Right cardiac atrium (tissue), 5 donors: ENCODE measurements around the gene TRIP10. TPM values are rescaled to one million over a fixed set of nuclear protein-coding genes. Genes with fewer than 3 reads are reported as not detected.

ENCODE experiments used
- ATAC-seq, 2 donors: fragments of 200-7000 bp; cut with Tn5 transposase; one replicate each; pipeline versions ENCODE4 v1.8.0 to v1.9.1; 2020; ENCODE audit warnings: moderate library complexity in 2 of 2, mild to moderate bottlenecking in 1 of 2
- DNase-seq, 3 donors: peaks; one replicate each; pipeline ENCODE4 v3.0.0-alpha.2; 2020
- H3K27ac ChIP-seq: one replicate; pipeline ENCODE4 v1.5.1; 2013; ENCODE audit warnings: mild to moderate bottlenecking, low read length, control low read depth, moderate library complexity
- H3K27me3 ChIP-seq: one replicate; pipeline ENCODE4 v1.6.1; 2013; ENCODE audit not compliant: control insufficient read depth, insufficient read depth
- H3K4me1 ChIP-seq: one replicate; pipeline ENCODE4 v1.6.1; 2013; ENCODE audit warnings: low read length; ENCODE audit not compliant: control insufficient read depth, insufficient read depth
- H3K4me3 ChIP-seq: one replicate; pipeline ENCODE4 v1.5.1; 2013; ENCODE audit warnings: low read length, control low read depth
- H3K9me3 ChIP-seq: one replicate; pipeline ENCODE4 v1.6.1; 2013; ENCODE audit warnings: low read length; ENCODE audit not compliant: control insufficient read depth
- WGBS: extraction: QIAGEN DNeasy Blood & Tissue Kit; methylation state at CpG from one replicate; pipeline ENCODE4 v1.1.7; 2013; 5-methylcytosine and 5-hydroxymethylcytosine counted together
- intact Hi-C, 4 donors: fragments of 100-400 bp; cut with DNase I; formaldehyde crosslinking; loops; one replicate each; pipeline versions ENCODE4 v1.11.0 to v1.14.0; 2022 to 2023
- long read RNA-seq, 4 donors: library from polyadenylated mRNA; unstranded; transcript quantifications; one replicate each; pipeline ENCODE4 v2.0.0, GENCODE V29; 2020 to 2021
- polyA plus RNA-seq: library from polyadenylated mRNA; stranded (reverse); fragments of 200-250 nt; gene quantifications from one replicate; pipeline ENCODE4 v1.2.3, GENCODE V29; 2013
- total RNA-seq, 4 donors: library from RNA; stranded (reverse); fragmentation: NEBNext Ultra II Directional; extraction: Animal tissue kit (Norgen Biotek cat#: 25700); gene quantifications; one replicate each; pipeline ENCODE4 v1.2.1, GENCODE V29; 2021
- donor health status: healthy with polysubstance abuse.
- donor health status: DM: no; HTN: yes; CAD: no.
- donor health status: DM: no; HTN: no; CAD: no.
- donor health status: DM: no; HTN: yes; CAD: no; lungs with severe emphysema.
- donor health status: DM: yes; HTN: yes; CAD: no.

Gene TRIP10, protein sequence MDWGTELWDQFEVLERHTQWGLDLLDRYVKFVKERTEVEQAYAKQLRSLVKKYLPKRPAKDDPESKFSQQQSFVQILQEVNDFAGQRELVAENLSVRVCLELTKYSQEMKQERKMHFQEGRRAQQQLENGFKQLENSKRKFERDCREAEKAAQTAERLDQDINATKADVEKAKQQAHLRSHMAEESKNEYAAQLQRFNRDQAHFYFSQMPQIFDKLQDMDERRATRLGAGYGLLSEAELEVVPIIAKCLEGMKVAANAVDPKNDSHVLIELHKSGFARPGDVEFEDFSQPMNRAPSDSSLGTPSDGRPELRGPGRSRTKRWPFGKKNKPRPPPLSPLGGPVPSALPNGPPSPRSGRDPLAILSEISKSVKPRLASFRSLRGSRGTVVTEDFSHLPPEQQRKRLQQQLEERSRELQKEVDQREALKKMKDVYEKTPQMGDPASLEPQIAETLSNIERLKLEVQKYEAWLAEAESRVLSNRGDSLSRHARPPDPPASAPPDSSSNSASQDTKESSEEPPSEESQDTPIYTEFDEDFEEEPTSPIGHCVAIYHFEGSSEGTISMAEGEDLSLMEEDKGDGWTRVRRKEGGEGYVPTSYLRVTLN
- total RNA-seq, result 10 to 100 TPM; 68.8 to 89.5 (median 78.8) TPM
- 92.6 TPM for polyA plus RNA-seq
- long read RNA-seq, donor 1, transcript TRIP10-201 (15 exons, 2,153 nt), result major isoform, 105 of 250 reads
- long read RNA-seq, donor 1, transcript TRIP10-202 (14 exons, 2,035 nt), result minor isoform, 68 of 250 reads
- long read RNA-seq, donor 1, partial matches to known transcripts, result 32 of 250 reads
- long read RNA-seq, donor 1, other reads (novel, unspliced or antisense), result 45 of 250 reads
- long read RNA-seq, donor 2, transcript TRIP10-202 (14 exons, 2,035 nt), result minor isoform, 26 of 88 reads
- long read RNA-seq, donor 2, transcript TRIP10-201 (15 exons, 2,153 nt), result major isoform, 35 of 88 reads
- long read RNA-seq, donor 2, partial matches to known transcripts, result 13 of 88 reads
- long read RNA-seq, donor 2, other reads (novel, unspliced or antisense), result 14 of 88 reads
- long read RNA-seq, donor 3, transcript TRIP10-202 (14 exons, 2,035 nt), result major isoform, 104 of 174 reads
- long read RNA-seq, donor 3, transcript TRIP10-201 (15 exons, 2,153 nt), result minor isoform, 12 of 174 reads
- long read RNA-seq, donor 3, partial matches to known transcripts, result 27 of 174 reads
- long read RNA-seq, donor 3, other reads (novel, unspliced or antisense), result 29 of 174 reads
- long read RNA-seq, donor 4, transcript TRIP10-201 (15 exons, 2,153 nt), result major isoform, 23 of 49 reads
- long read RNA-seq, donor 4, transcript TRIP10-202 (14 exons, 2,035 nt), result minor isoform, 12 of 49 reads
- long read RNA-seq, donor 4, partial matches to known transcripts, result 5 of 49 reads
- long read RNA-seq, donor 4, other reads (novel, unspliced or antisense), result 9 of 49 reads

DNA sequence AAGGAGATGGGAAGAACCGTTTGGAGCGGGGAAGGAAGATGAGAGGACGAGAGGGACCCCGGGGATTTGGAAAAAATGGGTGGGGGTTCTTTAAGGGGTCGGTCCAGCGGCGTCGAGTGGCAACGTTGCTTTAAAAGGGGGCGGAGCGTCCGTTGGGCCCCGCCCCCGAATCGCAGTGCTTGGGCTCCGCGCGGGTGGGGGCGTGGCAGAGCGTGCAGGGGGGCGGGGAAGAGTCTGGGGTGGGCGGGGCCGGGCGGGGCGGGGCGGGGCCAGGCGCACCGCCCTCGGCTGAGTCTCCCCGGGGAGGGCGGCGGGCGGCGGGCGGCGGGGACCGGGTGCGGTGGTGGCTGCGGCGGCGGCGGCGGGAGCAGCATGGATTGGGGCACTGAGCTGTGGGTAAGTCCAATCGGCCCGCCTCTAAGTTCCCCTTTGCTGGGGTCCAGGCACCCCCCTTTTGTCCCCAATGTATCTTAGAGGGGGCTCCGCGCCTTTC is at the start of gene TRIP10:
Gene TRIP10 (plus strand): TSS at position 291 of the 493 bp plus-strand sequence. CDS start 82 bp downstream, at position 373.
- DNase-seq (peak; percentile 89 to 97 (median 96)), ATAC-seq (peak; percentile 25)
- WGBS, result under 1% methylated on average over 46 of the region's 47 CpGs
- intact Hi-C loops, result loop anchor here in 2 of 4 donors (2.0 to 10.0 kb wide), 2 partner anchors 123 to 125 kb away; no protein-coding TSS in a partner anchor
- Histone ChIP-seq H3K27me3 (no peaks in the 10 kb centered on the region), H3K4me3 (peak within 1 kb of the TSS; percentile 88), H3K27ac (peak within 1 kb of the TSS; percentile 99), H3K9me3 (no peaks in the 10 kb centered on the region), H3K4me1 (peaks cover 12% of the 10 kb centered on the region)

GRCh38 chr19:6690160-6690885 is 49.2 kb upstream of the TRIP10 start:
- no peak overlapping the region for H3K27ac ChIP-seq
- no peaks in the 10 kb centered on the region for H3K9me3 ChIP-seq
- DNase-seq, result no peak
- H3K4me1 ChIP-seq, result no peaks in the 10 kb centered on the region
- 80% methylated on average over 11 of the region's 11 CpGs for WGBS
- no peaks in the 10 kb centered on the region for H3K27me3 ChIP-seq
- H3K4me3 ChIP-seq, result no peak overlapping the region
- intact Hi-C loops, result no loop called here
- ATAC-seq, result no peak

GRCh38 chr19:6691342-6691741 is 48.1 kb upstream of the TRIP10 start:
- Histone ChIP-seq H3K27ac (no peak overlapping the region), H3K27me3 (no peaks in the 10 kb centered on the region), H3K4me1 (no peaks in the 10 kb centered on the region), H3K9me3 (no peaks in the 10 kb centered on the region), H3K4me3 (no peak overlapping the region)
- ATAC-seq (no peak), DNase-seq (no peak)
- 91% methylated on average over 8 of the region's 8 CpGs for WGBS
- intact Hi-C loops, result no loop called here

DNA sequence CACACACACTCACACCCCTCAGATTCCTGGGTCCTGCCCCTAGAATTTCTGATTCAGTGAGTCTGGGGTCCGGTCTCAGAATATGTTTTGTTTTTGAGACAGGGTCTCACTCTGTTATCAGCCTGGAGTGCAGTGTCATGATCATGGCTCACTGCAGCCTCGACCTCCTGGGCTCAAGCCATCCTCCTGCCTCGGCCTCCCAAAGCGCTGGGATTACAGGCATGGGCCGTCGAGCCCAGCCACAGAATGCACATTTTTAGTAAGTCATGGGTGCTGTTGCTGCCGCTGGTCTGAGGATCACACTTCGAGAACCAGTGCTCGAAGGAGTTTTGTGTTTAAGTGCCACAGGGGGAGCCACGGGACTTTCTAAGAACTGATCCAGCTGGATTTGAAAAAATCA is 47.5 kb upstream of the TRIP10 start:
- DNase-seq, result no peak
- no peak overlapping the region for H3K4me3 ChIP-seq

DNA sequence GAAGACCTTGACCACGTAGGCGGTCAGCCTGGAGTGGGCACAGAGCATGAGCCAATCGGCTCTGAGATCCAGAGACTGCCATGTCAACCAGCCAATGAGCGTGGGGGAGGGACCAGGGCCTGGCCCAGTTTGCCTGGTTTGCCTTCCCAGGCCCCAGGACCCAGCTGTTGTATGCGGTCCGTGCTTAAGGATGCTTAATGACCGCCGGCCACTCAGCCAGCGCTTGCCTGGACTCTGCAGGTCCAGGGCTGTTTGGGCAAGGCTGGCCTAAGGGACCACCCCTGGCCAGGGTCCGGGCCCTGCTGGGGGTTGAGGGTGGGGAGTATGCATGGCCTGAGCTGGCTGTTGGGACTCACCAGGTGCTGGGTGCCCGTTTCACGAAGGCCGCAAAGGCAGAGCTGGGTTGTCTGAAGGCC is 46.4 kb upstream of the TRIP10 start:
- no peak overlapping the region for H3K27ac ChIP-seq
- intact Hi-C loops, result no loop called here
- DNase-seq, result peak in 1 of 3 donors; percentile 56
- H3K4me1 ChIP-seq, result no peaks in the 10 kb centered on the region
- peak in 1 of 2 donors; percentile 13 for ATAC-seq
- H3K4me3 ChIP-seq, result no peak overlapping the region
- 87% methylated on average over 13 of the region's 13 CpGs for WGBS
- no peaks in the 10 kb centered on the region for H3K27me3 ChIP-seq
- no peaks in the 10 kb centered on the region for H3K9me3 ChIP-seq

More for the DNA sequence above, 47.5 kb upstream of the TRIP10 start:
- H3K9me3 ChIP-seq, result no peaks in the 10 kb centered on the region
- H3K27me3 ChIP-seq, result no peaks in the 10 kb centered on the region
- intact Hi-C loops, result no loop called here
- no peak for ATAC-seq
- no peaks in the 10 kb centered on the region for H3K4me1 ChIP-seq
- H3K27ac ChIP-seq, result no peak overlapping the region
- 86% methylated on average over 10 of the region's 10 CpGs for WGBS

DNA sequence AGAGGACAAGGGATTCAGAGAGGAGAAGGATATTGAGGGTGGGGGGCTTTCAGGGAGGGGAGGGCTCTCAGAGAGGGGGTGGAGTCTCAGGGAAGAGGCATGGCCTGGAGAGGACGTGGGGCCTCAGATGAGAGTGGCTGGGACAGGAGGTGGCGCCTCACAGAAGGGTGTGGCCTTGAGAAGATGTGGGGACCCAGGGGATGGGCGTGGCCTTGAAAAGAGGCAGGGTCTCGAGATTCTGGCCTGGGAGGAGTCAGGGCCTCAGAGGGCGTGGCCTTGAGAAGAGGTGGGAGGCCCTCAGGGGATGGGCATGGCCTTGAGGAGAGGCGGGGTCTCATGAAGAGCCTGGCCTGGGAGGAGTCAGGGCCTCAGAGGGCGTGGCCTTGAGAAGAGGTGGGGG is 45.8 kb upstream of the TRIP10 start:
- DNase-seq (peak in 2 of 3 donors; percentile 46 to 65), ATAC-seq (peak; percentile 10 to 39)

DNA sequence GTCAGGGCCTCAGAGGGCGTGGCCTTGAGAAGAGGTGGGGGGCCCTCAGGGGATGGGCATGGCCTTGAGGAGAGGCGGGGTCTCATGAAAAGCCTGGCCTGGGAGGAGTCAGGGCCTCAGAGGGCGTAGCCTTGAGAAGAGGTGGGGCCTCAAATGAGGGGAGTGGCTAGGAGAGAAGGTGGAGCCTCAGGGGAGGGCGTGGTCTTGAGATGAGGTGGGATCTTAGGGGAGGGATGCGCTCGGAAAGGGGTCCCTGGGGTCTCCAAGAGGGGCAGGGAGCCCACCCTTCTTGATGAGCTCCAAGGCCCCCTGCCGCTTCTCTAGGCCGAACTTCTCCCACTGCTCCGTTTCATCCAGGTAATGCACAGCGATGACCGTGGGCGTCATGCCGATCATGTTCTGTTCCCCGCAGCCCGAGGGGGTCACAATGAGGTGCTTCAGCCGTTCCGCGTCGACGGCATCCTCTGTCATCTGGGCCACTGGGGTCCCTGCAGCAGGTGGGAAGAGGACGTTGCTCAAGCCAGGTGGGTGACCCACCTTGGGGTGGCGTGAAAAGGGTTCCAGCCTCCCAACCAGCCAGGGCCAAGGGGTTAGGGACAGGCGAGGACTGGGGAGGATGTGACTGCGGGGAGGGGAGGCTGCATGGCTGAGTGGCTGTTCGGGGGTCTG is 45.2 kb upstream of the TRIP10 start:
- intact Hi-C loops, result no loop called here
- no peak for DNase-seq
- Histone ChIP-seq H3K27me3 (no peaks in the 10 kb centered on the region), H3K9me3 (no peaks in the 10 kb centered on the region), H3K4me1 (no peaks in the 10 kb centered on the region), H3K27ac (no peak overlapping the region), H3K4me3 (no peak overlapping the region)
- WGBS, result 95% methylated on average over 25 of the region's 25 CpGs
- peak; percentile 28 to 42 for ATAC-seq

More for the DNA sequence above, 45.8 kb upstream of the TRIP10 start:
- no peak overlapping the region for H3K4me3 ChIP-seq
- H3K27ac ChIP-seq, result no peak overlapping the region
- no peaks in the 10 kb centered on the region for H3K4me1 ChIP-seq
- 77% methylated on average over 7 of the region's 7 CpGs for WGBS
- H3K27me3 ChIP-seq, result no peaks in the 10 kb centered on the region
- no peaks in the 10 kb centered on the region for H3K9me3 ChIP-seq
- intact Hi-C loops, result no loop called here

DNA sequence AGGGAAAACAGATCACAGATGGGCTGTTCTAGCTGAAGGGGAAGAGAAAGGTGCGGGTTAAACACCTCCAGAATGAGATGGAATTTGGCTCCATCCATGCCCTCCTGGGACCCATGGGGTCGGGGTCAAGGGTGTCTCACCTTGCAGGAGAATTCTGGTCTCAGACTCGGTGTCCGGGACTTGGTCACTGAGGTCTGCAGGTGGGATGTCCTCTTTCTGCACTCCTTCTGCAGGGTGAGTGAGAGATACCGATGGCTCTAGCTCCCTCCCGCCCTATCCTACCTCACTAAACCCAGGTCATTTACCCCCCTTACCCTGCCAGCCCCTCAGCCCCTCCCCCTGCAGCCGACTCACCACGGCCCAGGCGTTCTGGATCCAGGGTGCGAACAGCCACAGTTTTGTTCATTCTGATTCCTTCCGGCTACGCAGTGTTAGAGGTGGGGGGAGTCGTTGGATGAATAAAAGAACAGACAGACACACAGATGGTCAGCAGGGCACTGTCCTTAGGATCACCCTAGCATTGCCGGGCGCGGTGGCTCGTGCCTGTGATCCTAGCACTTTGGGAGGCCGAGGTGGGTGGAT is 43.1 kb upstream of the TRIP10 start:
- no peak for ATAC-seq
- Histone ChIP-seq H3K9me3 (no peaks in the 10 kb centered on the region), H3K4me3 (no peak overlapping the region), H3K27ac (no peak overlapping the region), H3K27me3 (no peaks in the 10 kb centered on the region), H3K4me1 (no peaks in the 10 kb centered on the region)
- intact Hi-C loops, result no loop called here
- 74% methylated on average over 18 of the region's 18 CpGs for WGBS
- no peak for DNase-seq

GRCh38 chr19:6697291-6697690 is 42.2 kb upstream of the TRIP10 start:
- intact Hi-C loops, result no loop called here

More at GRCh38 chr19:6697291-6697690, 42.2 kb upstream of the TRIP10 start:
- H3K4me1 ChIP-seq, result no peaks in the 10 kb centered on the region
- H3K4me3 ChIP-seq, result no peak overlapping the region
- WGBS, result 68% methylated on average over 13 of the region's 13 CpGs
- no peak overlapping the region for H3K27ac ChIP-seq
- ATAC-seq, result no peak
- H3K9me3 ChIP-seq, result no peaks in the 10 kb centered on the region
- DNase-seq, result no peak
- H3K27me3 ChIP-seq, result no peaks in the 10 kb centered on the region
